H4 (cell line): ENCODE results near the gene DPPA3. TPM values are rescaled to one million over a fixed set of nuclear protein-coding genes. Genes with fewer than 3 reads are reported as not detected.
"Not testable (repeated sequence)": the region's sequence is repeated elsewhere in the genome, so short reads cannot be mapped to it uniquely, and the experiment has no call there.

Experiments
- DNase-seq: peaks from one replicate; pipeline ENCODE4 v3.0.0-alpha.2; 2015; ENCODE audit warnings: low spot score
- total RNA-seq: library from RNA; depleted of rRNA; stranded (reverse); fragments of >200 nt; shearing (Covaris generic); gene quantifications from 2 replicates; pipeline ENCODE4 v1.2.3, GENCODE V29; 2014; rRNA removed

DPPA3 gene
- total RNA-seq, result not detected in 2 replicates

DNA sequence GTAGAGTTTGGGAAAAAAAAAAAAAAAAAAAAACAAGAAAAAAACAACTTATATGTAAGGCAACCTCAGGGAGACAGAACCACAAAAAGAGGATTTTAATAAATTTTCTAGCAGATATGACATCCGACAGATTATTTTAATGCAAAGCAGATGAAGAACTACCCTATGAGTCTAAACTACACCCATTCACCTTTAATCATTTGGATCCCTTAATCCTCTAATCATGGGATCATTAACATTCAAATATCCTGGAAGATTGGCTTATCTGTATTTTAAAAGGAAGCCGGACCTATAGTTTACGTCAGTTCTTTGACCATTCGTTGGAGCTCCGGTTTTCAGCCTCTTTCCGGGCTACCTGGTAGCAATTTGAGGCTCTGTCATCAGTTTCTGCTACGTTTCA, at the start of gene DPPA3:
TSS of gene DPPA3 (plus strand) at position 301 of the 400 bp plus-strand sequence. CDS start 138 bp downstream, outside the sequence.
- DNase-seq, result no peak

DNA sequence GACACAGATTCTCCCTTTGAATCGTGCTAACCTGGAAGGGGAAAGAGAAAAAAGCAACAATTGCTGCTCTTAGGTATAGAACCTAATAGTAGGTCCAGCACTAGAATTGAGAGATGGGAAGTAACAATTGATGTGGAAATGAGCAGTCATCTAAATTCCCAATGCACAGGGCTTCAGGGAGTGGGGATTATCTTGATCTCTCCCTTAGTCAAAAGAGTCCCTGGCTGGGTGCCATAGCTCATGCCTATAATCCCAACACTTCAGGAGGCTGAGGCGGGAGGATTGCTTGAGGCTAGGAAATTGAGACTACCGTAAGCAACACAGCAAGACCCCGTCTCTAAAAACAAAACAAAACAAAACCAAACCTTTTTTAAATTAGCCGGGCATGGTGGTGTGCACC, 49.5 kb upstream of the DPPA3 start:
- no peak for DNase-seq

DNA sequence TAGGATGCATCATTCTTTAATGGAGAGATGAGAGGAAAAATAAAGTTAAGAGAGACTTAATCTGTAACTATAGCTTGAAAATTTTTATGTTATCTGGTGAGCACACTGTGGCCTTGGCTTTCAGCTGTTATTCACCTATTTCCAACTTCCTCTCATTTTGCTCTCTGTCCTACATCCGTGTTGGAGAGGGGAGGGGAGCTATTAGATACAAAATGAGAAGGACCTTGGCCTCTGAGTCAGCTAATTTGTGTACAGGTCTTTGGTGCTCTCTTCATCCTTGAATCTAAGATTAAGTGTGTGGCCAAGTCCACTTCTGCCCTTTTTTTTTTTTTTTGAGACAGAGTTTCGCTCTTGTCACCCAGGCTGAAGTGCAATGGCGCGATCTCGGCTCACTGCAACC, 44.6 kb upstream of the DPPA3 start:
- no peak for DNase-seq

DNA sequence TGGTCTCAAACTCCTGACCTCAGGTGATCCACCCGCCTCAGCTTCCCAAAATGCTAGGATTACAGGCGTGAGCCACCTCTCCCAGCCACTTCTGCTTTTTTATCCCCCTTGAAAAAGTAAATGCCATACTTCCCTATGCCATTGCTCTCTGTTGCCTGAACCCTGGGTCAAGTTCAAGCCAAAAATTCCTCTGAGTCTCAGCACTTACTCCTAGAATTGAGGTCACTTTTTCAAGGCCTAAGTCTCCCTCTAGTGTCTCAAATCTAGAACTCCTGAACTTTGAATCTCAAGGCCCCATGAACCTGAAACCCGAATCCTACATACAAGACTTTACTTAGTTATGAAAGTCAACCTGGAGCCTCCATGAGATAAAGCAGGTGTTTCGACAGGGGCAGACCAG, 44.1 kb upstream of the DPPA3 start:
- DNase-seq, result peak; percentile 29

DNA sequence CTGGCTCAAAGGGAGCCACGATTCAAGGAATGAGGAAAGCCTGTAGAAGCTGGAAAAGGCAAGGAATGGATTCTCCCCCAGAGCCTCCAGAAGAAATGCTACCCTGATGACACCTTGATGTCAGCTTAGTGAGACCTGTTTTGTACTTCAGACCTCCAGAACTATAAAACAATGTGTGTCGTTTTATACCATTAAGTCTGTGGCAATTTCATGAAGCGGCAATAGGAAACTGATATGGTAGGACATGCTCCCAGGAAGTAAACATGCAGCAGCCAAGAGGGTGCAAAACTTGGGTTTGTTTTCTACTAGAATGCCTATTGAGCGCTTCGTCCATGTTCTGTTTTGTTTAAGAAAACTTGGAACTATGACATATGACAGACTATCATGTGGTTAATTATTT, 43.1 kb upstream of the DPPA3 start:
- no peak for DNase-seq

DNA sequence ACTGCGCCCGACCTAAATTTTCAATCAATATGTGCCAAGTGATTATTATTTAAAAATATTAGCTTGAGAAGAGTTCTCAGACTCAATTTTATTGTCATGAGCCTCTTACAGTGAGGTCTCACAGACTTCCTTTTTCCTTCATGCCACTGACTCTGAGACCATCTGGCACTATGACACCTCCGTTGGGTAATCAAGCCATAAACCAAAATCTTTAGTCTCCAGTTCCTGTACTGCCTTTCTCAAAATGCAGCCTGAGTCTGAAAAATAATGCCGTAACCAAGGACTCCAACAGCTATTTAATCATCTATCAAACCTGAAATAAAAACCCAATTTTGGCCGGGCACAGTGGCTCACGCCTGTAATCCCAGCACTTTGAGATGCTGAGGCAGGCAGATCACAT, 35.8 kb upstream of the DPPA3 start:
- DNase-seq, result not testable (repeated sequence)

DNA sequence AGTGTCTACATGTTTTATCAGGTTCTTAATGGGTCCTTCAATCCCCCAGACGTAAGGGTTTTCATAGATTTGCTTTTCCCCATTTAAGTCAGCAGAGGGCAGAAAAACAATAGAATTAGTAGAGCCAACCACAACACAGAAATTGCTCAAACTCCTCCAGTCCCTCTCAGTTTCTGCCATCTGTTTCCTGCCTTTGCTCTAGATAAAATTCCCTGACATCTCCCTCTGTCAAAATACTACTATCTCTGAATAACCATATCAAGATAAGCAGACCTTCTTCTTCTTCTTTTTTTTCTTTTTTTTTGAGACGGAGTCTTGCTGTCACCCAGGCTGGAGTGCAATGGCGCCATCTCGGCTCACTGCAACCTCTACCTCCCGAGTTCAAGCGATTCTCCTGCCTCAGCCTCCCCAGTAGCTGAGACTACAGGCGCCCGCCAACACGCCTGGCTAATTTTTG, 33.8 kb upstream of the DPPA3 start:
- peak; percentile 57 for DNase-seq

DNA sequence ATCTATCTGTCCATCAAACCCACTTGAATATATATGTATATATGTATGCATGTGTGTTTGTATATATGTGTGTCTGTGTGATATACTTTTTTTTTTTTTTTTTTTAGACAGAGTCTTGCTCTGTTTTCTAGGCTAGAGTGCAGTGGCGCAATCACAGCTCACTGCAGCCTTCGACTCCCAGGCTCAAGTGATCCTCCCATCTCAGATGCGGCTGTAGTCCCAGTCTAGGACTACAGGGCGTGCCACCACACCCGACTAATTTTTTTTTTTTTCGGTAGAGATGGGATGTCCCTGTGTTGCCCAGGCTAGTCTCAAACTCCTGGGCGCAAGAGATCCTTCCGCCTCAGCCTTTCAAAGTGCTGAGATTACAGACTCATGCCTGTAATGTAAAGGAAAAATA, 32.5 kb upstream of the DPPA3 start:
- DNase-seq, result peak; percentile 35

DNA sequence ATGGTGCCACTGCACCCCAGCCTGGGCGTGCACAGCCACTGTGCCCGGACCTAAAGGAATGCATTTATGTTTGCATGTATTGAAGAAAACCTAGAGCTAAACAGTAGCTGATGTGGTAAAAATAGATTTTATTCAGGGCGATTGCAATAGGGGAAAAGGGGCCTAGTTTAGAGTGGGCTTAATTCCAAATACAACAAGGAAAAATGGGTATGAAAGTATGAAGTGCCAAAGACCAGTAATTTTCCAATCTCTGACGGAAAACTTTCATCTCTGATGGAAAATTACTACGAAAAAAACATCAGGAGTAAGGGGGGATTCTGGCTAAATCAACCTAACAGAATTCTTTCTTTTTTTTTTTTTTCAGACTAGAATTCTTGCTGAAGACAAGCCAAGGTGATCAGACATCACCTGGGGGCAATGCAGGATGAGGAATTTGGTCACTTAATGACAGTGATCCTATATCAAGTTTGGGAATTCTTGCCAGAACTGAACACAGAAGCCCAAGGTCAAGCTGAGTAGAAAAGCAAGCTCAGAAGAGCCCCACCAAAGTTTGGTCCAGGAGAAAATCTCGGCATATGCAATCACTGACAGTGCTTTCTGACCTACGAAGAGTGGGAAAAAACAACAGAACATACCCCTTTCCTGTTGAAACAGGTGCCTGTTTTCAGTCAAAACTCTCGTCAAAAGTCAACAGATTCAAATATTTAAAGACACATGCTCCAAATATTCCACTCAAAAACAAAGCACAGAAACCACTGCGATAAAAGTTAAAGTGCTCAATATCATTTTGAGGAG, 31.8 kb upstream of the DPPA3 start:
- no peak for DNase-seq

DNA sequence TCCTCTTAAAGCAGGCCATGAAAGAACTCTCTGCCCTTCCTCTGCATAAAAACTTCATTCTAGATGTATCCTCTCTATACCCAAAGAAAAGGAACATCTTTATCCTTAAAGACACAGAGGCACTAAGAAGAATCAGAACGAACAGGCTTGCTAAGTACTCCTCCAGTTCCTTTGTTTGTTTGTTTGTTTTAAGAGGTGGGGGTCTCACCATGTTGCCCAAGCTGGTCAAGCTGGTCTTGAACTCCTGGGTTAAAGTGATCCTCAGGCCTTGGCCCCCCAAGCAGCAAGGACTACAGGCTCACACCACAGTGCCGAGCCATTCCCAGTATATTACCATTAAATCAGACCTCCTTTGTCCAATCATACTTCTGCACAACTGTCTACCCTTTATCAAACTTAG, 29.7 kb upstream of the DPPA3 start:
- no peak for DNase-seq

DNA sequence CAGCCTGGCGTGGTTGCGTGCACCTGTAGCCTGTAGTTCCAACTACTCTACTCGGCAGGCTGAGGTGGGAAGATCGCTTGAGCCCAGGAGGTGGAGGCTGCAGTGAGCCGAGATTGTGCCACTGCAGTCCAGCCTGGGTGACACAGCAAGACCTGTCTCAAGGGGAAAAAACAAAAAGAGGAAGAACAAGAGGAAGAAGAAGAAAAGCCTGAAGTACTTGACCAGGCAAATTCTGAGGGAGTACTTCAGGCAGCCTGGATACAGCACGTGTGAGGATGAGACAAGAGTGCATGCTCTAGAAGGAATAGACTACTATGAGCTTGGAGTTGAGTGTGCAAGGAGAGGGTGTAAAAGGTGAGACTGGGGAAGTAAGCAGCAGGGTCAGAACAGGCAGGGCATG, 17.4 kb upstream of the DPPA3 start:
- no peak for DNase-seq

DNA sequence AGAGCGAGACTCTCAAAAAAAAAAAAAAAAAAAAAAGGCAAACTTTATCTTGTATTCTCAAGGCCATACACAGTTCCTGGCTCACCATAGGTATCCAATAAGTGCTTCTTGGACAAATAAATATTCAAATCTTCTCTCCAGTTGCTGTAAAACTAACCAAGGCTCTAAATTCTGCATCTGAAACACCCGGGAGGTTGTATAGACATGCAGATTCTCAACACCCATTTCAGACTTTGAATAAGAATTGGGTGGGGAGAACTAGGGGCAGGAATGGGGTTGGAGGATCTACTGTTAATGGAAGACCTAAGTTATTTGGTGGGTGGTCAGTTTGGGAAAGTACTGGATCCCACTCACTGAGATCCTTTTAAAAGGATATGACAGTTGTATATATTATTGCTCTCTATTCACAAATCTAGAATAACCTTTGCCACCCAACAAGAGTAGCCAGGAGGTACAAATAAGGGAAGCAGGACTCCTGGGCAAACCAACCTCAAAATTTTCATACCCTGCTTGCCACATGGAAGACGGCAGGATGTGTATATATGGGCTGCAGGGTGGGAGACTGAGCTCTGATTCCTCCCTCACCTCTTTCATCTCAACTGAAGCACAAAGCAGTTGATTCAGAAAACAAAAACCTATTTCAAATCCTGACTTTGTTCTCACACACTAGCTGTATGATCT, 16.5 kb upstream of the DPPA3 start:
- DNase-seq, result no peak

DNA sequence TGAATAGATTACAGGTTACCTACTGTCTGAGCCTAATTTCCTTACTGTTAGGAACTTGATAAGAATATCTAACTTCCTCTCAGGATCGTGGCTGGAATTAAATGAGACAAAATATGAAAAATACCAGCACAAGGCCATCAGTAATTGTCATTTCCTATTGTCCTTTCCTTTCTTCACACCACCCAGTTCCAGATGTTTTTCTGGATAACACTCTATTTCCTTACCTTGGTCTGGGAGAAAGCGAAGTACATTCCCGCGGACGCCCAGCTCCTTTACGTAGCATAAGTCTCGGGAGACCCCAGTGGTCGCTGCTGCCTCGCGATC, 16.0 kb upstream of the DPPA3 start:
- DNase-seq, result no peak

DNA sequence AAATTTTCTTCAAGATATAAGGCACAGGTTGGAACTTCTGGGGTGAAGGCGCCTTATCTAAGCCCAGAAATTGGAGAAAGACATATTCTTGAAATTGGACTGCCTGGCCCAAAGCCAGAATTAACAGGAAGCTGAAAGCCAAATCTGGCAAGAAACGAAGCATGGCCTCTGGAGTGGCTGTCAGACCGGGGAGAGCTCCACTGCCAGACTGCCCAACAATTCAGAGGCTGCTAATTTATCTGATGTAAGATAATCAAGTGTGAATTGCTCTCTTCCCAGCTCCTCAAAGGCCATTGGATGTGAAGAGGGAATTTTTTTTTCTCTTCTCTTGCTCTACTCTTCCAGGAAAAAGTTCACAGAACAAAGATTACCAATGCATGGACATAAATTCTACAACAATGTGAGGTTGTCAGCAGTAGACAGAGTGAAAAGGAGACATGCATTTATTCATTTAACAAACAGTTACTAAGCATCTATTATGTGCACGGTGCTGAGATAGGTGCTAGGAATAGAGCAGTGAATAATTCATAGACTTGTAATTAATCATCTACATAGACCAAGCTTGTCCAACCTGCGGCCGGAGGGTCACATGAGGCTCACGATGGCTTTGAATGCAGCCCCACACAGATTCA, 15.6 kb upstream of the DPPA3 start, which contains the start of gene GDF3:
TSS of gene GDF3 (minus strand) at position 210 of the 632 bp plus-strand sequence. CDS start at position 163, 47 bp downstream.
- DNase-seq, result no peak

DNA sequence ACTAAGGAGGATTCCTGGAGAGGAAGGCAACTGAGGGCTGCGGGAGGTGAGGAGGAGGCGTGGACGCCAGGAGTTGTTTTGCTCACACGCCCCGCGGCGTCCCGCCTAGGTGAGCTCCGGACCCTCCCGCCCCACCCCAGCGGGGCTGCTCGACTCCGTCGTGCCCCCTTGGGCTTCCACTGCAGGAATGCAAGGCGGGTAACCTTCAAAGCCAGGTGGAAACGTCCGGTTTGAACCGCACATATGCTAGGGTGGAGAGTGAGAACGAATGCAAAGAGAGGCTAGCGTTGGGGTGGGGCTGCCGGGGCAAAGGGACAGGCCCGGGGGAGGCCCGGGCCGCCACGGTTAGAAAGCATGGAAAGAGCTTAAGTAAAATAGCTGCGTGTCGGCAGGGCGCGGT, 5.4 kb upstream of the DPPA3 start:
- no peak for DNase-seq

DNA sequence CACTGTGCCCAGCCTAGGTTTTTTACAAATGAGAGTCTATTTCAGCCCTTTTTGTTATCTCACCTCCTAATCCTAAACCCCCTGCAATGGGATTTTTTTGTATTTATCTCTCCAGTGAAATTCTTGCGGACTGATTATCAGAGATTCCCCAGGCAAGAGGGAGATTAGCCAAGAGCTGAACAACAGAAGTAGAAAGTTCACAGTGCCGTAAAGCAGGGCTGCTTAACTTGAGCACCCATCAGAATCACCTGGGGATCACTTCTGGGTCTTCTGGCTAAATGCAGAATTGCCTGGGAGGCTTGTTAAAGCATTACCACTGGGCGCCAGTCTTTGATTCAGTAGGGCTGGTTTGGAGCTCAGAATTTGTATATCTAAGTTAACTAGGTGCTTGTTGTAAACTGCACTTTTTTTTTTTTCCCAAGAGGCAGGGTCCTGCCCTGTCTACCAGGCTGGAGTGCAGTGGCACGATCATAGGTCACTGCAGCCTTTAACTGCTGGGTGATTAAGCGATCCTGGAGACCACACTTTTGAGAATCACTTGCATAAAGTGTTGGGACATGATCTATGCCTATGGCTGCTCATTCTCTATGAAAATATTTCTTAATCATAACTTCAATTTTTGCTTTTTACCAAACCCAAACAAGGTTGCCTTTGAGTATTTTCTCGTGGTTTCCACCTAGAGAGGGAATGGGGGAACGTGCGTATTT, 1.1 kb upstream of the DPPA3 start:
- DNase-seq, result no peak

DNA sequence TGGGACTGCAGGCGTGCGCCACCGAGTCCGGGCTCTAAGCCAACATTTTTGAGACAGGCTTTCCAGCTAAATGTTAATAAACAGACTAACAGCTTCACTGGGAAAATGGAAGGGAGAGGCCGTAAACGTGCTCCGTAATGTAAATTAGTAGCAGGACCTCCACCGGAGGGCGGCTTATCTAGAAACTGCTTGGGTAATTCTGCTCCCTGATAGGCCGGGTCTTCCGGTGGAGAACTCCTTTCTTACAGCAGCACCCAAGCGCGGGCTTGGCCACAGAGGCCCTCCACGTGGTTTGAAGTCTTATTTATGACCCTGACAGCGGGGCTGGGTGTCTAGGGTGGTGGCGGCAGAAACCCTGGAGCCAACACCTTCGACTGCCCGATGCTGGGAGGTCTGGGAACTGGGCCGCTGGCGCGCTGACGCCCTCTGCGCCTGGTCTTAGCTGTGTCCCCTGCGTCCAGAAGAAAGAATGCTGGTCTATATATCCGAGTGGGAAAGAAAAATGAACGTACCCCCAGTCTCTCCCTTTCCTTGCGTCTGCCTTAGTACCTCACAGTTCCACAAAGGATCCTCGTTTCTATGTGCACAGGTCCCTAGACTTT, 1.7 kb downstream of the DPPA3 start:
- DNase-seq, result no peak

DNA sequence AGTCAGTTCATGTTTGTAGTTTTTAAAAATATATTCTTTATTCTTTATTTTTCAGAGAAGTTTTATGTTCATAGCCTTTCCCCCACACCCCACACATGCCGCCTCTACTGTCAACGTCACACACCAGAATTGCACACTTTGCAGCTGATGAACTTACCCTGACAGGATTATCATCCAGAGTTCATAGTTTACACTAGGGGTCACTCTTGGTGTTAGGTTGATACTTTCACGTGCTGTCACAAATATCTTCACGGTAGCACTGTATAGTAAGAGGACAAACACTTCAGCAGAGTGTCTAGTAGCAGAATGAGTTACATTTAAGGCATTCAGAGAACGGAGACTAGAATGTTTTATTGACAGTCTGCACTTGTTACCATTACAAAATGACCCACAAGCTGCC, 5.1 kb downstream of the DPPA3 start:
- no peak for DNase-seq

DNA sequence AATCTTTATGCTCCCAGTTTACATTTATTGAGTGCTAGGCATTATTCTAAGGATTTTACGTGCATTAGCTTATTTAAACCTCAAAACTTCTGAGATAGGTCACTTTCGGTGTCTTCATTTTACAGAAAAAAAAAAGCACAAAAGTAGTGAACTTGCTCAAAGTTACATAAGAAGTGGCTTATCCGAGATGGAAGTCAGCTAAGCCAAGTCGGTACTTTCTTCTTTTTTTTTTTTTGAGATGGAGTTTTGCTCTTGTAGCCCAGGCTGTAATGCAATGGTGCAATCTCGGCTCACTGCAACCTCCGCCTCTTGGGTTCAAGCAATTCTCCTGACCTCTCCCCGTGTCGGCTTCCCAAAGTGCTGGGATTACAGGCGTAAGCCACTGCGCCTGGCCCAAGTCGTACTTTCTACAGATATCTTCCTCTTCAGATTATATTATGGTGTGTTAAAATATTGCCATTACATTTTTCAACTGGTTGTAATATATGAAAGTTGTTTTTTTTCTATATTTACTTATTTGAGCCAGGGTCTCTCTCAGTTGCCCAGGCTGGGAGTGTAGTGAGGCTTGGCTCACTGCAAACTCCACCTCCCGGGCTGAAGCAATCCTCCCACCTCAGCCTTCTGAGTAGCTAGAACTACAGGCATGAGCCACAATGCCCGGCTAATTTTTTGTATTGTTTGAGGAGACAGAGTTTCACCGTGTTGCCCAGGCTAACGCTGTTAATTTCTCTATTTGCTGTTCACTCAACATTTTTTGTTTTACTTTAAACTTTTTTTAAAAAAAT, 8.9 kb downstream of the DPPA3 start:
- DNase-seq, result no peak

DNA sequence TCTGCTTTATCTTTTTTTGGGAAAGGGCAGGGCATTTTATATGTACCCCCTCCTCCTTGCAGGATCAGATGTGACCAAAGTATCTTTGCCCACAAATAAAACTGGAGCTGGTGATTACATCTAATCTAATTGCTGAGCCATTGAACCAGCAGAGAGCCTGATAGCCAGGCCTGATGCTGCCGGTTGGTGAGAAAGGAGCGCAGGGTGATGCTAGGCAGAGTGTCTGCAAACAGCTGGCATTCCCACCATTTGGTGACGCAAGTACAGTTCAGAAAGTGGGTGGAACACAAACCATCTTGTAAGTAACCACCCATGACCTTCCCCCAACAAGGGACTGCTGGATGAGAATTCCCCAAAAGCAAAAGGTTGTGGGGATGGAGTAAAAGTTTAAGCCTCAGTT, 12.7 kb downstream of the DPPA3 start:
- no peak for DNase-seq

DNA sequence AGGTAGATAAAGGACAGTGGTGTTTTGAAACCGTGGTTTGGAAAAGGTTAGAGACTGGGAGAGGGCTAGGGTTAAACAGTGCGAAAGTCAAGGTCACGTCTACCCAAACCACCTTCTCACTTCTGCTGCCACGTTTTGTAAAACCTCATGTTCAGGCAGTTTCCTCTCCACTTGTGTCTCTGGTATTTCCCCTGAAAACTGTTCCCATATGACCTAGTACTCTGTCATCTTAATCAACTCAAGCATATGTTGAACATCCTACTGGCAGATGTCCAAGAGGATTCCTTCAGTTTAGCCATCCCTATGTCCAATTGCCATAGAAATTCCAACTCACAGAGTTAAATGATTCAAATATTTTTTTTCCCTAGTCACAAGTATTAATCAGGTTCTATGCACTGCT, 18.5 kb downstream of the DPPA3 start:
- no peak for DNase-seq
